WTC11 (cell line): ENCODE results near the gene MEF2D. TPM values are rescaled to one million over a fixed set of nuclear protein-coding genes. Genes with fewer than 3 reads are reported as not detected.

Source experiments
- ATAC-seq: fragments of 200-7000 bp; cut with Tn5 transposase; 2 replicates; pipeline ENCODE4 v1.10.0; 2021; ENCODE audit warnings: mild to moderate bottlenecking, moderate library complexity
- CTCF ChIA-PET: fragments of 300-600 bp; sonication (Branson Sonifier 250); formaldehyde crosslinking; loops from one replicate; lab custom pipeline; 2021; ENCODE audit warnings: antibody characterized with exemption; lab: Charles Lee
- POLR2A ChIA-PET: fragments of 350-600 bp; sonication (Branson Sonifier 250); formaldehyde crosslinking; loops from one replicate; lab custom pipeline; 2021; ENCODE audit warnings: antibody characterized with exemption; lab: Charles Lee
- DNase-seq: peaks from one replicate; pipeline ENCODE4 v3.0.0; 2021; ENCODE audit warnings: low spot score
- H3K27ac Mint-ChIP-seq: 2 replicates; pipeline ENCODE4 v1.8.0; 2021; ENCODE audit warnings: mixed read lengths
- H3K27me3 Mint-ChIP-seq: 2 replicates; pipeline ENCODE4 v1.8.0; 2021; ENCODE audit warnings: low read depth, mild to moderate bottlenecking, moderate library complexity, mixed read lengths
- H3K36me3 Mint-ChIP-seq: 2 replicates; pipeline ENCODE4 v1.8.0; 2021; ENCODE audit warnings: mixed read lengths
- H3K4me1 Mint-ChIP-seq: 2 replicates; pipeline ENCODE4 v1.8.0; 2022; ENCODE audit warnings: mixed read lengths
- H3K4me3 Mint-ChIP-seq: 2 replicates; pipeline ENCODE4 v1.8.0; 2021; ENCODE audit warnings: mild to moderate bottlenecking, moderate library complexity, mixed read lengths
- H3K9me3 Mint-ChIP-seq: 2 replicates; pipeline ENCODE4 v1.8.0; 2021; ENCODE audit warnings: mixed read lengths
- CREB1 ChIP-seq: sonication (generic); formaldehyde crosslinking; IDR thresholded peaks from 2 replicates; pipeline ENCODE4 v1.8.0; 2023; ENCODE audit warnings: mild to moderate bottlenecking, missing genetic modification reagents
- ESRRA ChIP-seq: sonication (generic); formaldehyde crosslinking; IDR thresholded peaks from 2 replicates; pipeline ENCODE4 v1.8.1; 2022; ENCODE audit warnings: mild to moderate bottlenecking, missing genetic modification reagents, borderline replicate concordance
- ETV6 ChIP-seq: sonication (generic); formaldehyde crosslinking; IDR thresholded peaks from 2 replicates; pipeline ENCODE4 v1.8.1; 2022; ENCODE audit warnings: mild to moderate bottlenecking, missing genetic modification reagents
- JUN ChIP-seq: sonication (generic); formaldehyde crosslinking; IDR thresholded peaks from 2 replicates; pipeline ENCODE4 v1.8.0; 2023; ENCODE audit warnings: mild to moderate bottlenecking, missing genetic modification reagents
- MXD4 ChIP-seq: fragments of 250-450 bp; sonication (Bioruptor Pico); IDR thresholded peaks from 2 replicates; pipeline ENCODE4 v1.8.0; 2021; ENCODE audit warnings: mild to moderate bottlenecking, moderate library complexity, borderline replicate concordance
- MYBL2 ChIP-seq: sonication (generic); formaldehyde crosslinking; IDR thresholded peaks from 2 replicates; pipeline ENCODE4 v1.8.1; 2023; ENCODE audit warnings: mild to moderate bottlenecking, moderate library complexity, missing genetic modification reagents
- RELA ChIP-seq: sonication (generic); formaldehyde crosslinking; IDR thresholded peaks from 2 replicates; pipeline ENCODE4 v1.8.1; 2022; ENCODE audit warnings: missing genetic modification reagents, mild to moderate bottlenecking, borderline replicate concordance
- SP1 ChIP-seq: sonication (generic); formaldehyde crosslinking; conservative IDR thresholded peaks from 2 replicates; pipeline ENCODE4 v1.8.1; 2022; ENCODE audit warnings: missing genetic modification reagents
- TEAD4 ChIP-seq: sonication (generic); formaldehyde crosslinking; IDR thresholded peaks from 2 replicates; pipeline ENCODE4 v1.8.0; 2022; ENCODE audit warnings: mild to moderate bottlenecking, missing genetic modification reagents
- ZNF232 ChIP-seq: sonication (generic); formaldehyde crosslinking; IDR thresholded peaks from 2 replicates; pipeline ENCODE4 v1.8.0; 2022; ENCODE audit warnings: mild to moderate bottlenecking, missing genetic modification reagents
- ZNF263 ChIP-seq: sonication (generic); formaldehyde crosslinking; IDR thresholded peaks from 2 replicates; pipeline ENCODE4 v1.8.1; 2022; ENCODE audit warnings: low read depth, mild to moderate bottlenecking, moderate library complexity, missing genetic modification reagents
- ZNF416 ChIP-seq: fragments of 250-450 bp; sonication (Bioruptor Pico); IDR thresholded peaks from 2 replicates; pipeline ENCODE4 v1.9.0; 2021; ENCODE audit warnings: mild to moderate bottlenecking, inconsistent platforms
- total RNA-seq: library from RNA; stranded (reverse); gene quantifications from 3 replicates; pipeline ENCODE4 v1.2.3, GENCODE V29; 2021
- TF ChIP-seq, protein P1 (sequence below): sonication (generic); formaldehyde crosslinking; IDR thresholded peaks from 2 replicates; pipeline ENCODE4 v1.8.1; 2022; ENCODE audit warnings: mild to moderate bottlenecking, missing genetic modification reagents, moderate library complexity, borderline replicate concordance
- TF ChIP-seq, protein P2 (sequence below): fragments of 250-450 bp; sonication (Bioruptor Pico); IDR thresholded peaks from 2 replicates; pipeline ENCODE4 v1.9.0; 2021; ENCODE audit warnings: mild to moderate bottlenecking
- TF ChIP-seq, protein P3 (sequence below): sonication (generic); formaldehyde crosslinking; IDR thresholded peaks from 2 replicates; pipeline ENCODE4 v1.8.1; 2023; ENCODE audit warnings: mild to moderate bottlenecking, missing genetic modification reagents, moderate library complexity
- TF ChIP-seq, protein P4 (sequence below): sonication (generic); formaldehyde crosslinking; IDR thresholded peaks from 2 replicates; pipeline ENCODE4 v1.8.1; 2023; ENCODE audit warnings: mild to moderate bottlenecking, missing genetic modification reagents, borderline replicate concordance
- TF ChIP-seq, protein P5 (sequence below): fragments of 250-450 bp; sonication (Bioruptor Pico); conservative IDR thresholded peaks from 2 replicates; pipeline ENCODE4 v1.9.0; 2021; ENCODE audit warnings: mild to moderate bottlenecking
- TF ChIP-seq, protein P6 (sequence below): sonication (generic); formaldehyde crosslinking; conservative IDR thresholded peaks from 2 replicates; pipeline ENCODE4 v1.8.1; 2022; ENCODE audit warnings: mild to moderate bottlenecking, missing genetic modification reagents
- TF ChIP-seq, protein P7 (sequence below): fragments of 250-450 bp; sonication (Bioruptor Pico); IDR thresholded peaks from 2 replicates; pipeline ENCODE4 v2.1.2; 2022; ENCODE audit warnings: mild to moderate bottlenecking, moderate library complexity

The MEF2D gene
- total RNA-seq, 1 experiment from 2014 or later, result 24.1 TPM

DNA sequence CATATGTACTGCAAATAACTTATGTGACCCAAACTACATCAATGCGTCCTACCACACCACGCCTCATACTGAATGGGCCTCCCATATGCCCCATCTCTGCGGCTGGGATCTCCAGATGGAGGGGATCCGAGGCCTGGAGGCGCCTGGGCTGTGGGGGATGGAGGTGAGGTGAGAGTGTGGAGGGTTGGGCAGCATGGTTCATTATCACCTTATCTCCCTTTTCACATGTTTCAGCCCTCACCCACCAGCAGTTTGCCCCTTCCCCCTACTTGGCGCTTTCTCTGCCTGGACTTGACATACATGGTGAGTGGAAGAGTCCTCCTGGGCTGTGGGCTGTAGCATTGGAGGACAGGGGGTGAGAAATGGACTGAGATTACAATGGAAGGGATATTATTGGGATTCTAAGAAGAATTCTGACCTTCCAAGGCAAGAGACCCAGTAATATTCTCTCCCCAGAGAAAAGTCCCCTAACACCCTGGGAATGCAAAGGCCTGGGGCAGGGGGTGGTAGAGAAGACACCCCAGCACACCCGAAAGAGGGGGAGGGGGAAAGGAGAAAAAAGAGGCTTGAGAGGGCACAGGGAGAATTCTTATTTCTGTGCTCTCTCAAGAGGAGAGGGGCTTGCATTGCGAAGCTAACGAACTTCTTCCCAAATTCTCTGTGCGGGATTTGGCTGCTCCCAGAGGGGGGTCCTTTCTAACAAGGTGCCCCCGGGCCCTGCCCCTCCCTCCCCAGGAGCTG lies 61.4 kb downstream of the MEF2D start:
- ChIA-PET CTCF (interaction anchor here (0.6 to 5.1 kb wide), 9 partner anchors 17 to 67 kb away, joined by 3 to 133 read pairs (median 4); no protein-coding TSS in a partner anchor), POLR2A (interaction anchor here (1.4 kb wide), 1 partner anchor 20 kb away, joined by 3 read pairs; no protein-coding TSS in a partner anchor)
- peaks cover 100% of the 10 kb centered on the region for H3K27me3 Mint-ChIP-seq
- peak overlapping the region; percentile 69 for H3K4me3 Mint-ChIP-seq
- ATAC-seq (peak; percentile 38), DNase-seq (no peak)
- peaks cover 3% of the 10 kb centered on the region for H3K36me3 Mint-ChIP-seq
- TF ChIP-seq ZNF263 (CRISPR knock-in tag) (no peak), ESRRA (CRISPR knock-in tag) (no peak), SP1 (CRISPR knock-in tag) (no peak), ZNF416 (no peak), RELA (CRISPR knock-in tag) (no peak)
- TF ChIP-seq, protein P1, sequence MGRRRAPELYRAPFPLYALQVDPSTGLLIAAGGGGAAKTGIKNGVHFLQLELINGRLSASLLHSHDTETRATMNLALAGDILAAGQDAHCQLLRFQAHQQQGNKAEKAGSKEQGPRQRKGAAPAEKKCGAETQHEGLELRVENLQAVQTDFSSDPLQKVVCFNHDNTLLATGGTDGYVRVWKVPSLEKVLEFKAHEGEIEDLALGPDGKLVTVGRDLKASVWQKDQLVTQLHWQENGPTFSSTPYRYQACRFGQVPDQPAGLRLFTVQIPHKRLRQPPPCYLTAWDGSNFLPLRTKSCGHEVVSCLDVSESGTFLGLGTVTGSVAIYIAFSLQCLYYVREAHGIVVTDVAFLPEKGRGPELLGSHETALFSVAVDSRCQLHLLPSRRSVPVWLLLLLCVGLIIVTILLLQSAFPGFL (CRISPR knock-in tag), result no peak
- TF ChIP-seq, protein P2, sequence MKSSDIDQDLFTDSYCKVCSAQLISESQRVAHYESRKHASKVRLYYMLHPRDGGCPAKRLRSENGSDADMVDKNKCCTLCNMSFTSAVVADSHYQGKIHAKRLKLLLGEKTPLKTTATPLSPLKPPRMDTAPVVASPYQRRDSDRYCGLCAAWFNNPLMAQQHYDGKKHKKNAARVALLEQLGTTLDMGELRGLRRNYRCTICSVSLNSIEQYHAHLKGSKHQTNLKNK (CRISPR knock-in tag), result no peak
- TF ChIP-seq, protein P3, sequence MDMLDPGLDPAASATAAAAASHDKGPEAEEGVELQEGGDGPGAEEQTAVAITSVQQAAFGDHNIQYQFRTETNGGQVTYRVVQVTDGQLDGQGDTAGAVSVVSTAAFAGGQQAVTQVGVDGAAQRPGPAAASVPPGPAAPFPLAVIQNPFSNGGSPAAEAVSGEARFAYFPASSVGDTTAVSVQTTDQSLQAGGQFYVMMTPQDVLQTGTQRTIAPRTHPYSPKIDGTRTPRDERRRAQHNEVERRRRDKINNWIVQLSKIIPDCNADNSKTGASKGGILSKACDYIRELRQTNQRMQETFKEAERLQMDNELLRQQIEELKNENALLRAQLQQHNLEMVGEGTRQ (CRISPR knock-in tag), result no peak
- TF ChIP-seq, protein P4, sequence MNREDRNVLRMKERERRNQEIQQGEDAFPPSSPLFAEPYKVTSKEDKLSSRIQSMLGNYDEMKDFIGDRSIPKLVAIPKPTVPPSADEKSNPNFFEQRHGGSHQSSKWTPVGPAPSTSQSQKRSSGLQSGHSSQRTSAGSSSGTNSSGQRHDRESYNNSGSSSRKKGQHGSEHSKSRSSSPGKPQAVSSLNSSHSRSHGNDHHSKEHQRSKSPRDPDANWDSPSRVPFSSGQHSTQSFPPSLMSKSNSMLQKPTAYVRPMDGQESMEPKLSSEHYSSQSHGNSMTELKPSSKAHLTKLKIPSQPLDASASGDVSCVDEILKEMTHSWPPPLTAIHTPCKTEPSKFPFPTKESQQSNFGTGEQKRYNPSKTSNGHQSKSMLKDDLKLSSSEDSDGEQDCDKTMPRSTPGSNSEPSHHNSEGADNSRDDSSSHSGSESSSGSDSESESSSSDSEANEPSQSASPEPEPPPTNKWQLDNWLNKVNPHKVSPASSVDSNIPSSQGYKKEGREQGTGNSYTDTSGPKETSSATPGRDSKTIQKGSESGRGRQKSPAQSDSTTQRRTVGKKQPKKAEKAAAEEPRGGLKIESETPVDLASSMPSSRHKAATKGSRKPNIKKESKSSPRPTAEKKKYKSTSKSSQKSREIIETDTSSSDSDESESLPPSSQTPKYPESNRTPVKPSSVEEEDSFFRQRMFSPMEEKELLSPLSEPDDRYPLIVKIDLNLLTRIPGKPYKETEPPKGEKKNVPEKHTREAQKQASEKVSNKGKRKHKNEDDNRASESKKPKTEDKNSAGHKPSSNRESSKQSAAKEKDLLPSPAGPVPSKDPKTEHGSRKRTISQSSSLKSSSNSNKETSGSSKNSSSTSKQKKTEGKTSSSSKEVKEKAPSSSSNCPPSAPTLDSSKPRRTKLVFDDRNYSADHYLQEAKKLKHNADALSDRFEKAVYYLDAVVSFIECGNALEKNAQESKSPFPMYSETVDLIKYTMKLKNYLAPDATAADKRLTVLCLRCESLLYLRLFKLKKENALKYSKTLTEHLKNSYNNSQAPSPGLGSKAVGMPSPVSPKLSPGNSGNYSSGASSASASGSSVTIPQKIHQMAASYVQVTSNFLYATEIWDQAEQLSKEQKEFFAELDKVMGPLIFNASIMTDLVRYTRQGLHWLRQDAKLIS (CRISPR knock-in tag), result no peak
- TF ChIP-seq, protein P5, sequence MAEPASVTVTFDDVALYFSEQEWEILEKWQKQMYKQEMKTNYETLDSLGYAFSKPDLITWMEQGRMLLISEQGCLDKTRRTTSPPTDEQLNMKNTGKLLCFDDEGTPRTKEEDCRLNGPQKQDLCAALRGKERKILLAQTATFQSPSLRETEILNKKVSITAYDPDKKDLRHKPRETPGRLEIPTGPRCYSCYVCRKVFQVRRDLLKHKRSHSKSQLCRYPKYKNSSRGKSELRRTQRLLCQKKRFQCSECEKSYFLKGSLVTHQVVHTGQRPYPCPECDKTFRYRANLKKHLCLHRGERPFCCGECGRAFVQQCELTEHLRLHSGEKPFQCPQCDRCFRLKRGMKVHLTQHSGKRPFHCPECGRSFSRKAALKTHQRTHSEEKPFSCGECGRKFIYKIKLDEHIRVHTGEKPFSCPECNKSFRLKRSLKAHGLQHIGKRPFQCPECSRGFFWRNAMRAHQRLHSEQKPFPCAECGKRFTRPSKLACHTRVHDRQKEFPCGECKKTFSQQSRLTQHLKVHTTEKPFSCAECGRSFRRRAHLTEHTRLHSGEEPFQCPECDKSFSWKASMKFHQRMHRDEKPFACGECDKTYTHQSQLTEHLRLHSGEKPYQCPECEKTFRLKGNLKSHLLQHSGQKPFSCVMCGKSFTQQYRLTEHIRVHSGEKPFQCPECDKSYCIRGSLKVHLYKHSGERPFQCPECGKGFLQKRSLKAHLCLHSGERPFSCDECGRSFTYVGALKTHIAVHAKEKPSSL (CRISPR knock-in tag), result no peak
- H3K9me3 Mint-ChIP-seq, result no peaks in the 10 kb centered on the region
- no peak overlapping the region for H3K27ac Mint-ChIP-seq
- H3K4me1 Mint-ChIP-seq, result peaks cover 48% of the 10 kb centered on the region

DNA sequence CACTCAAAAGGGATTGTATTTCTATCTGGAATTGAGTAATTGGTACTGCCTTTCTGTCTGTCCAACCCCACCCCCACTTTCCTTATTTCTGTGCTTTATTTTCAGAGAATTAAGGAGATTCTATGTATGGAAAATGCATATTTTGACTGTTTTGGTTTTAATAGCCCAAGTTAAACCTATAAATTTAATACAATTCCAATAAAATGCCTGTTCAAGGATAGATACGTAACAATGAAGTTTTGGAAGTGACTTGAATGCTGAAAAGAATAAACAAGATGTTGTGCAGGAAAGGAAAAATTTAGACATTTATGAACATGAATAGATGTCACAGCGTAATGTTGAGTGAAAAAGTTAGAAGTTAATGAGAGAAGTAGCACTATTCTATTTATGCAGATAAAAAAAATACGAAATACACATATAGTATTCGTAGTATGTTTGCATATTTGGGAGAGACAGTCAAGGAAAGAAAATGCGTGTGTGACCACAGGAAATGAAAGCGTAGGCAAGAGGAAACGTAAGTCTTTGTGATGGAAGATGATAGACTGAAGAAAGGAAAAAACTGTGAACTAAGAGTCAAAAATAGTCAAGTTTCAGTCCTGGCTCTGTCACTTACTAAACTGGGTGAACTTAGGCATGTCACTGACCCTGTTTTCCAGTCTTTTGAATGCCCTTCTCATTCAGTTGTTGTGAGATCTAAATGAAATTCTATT lies 62.1 kb downstream of the MEF2D start:
- TF ChIP-seq, protein P6, sequence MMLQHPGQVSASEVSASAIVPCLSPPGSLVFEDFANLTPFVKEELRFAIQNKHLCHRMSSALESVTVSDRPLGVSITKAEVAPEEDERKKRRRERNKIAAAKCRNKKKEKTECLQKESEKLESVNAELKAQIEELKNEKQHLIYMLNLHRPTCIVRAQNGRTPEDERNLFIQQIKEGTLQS (CRISPR knock-in tag), result no peak
- no peak for TF ChIP-seq ZNF232 (CRISPR knock-in tag)
- no peak for TF ChIP-seq MXD4 (CRISPR knock-in tag)
- no peak for TF ChIP-seq ETV6 (CRISPR knock-in tag)
- TF ChIP-seq TEAD4 (CRISPR knock-in tag), result no peak
- no peak for TF ChIP-seq JUN (CRISPR knock-in tag)
- TF ChIP-seq ZNF263 (CRISPR knock-in tag), result no peak
- no peak for TF ChIP-seq MYBL2
- no peak for TF ChIP-seq CREB1 (CRISPR knock-in tag)
- TF ChIP-seq, protein P7, sequence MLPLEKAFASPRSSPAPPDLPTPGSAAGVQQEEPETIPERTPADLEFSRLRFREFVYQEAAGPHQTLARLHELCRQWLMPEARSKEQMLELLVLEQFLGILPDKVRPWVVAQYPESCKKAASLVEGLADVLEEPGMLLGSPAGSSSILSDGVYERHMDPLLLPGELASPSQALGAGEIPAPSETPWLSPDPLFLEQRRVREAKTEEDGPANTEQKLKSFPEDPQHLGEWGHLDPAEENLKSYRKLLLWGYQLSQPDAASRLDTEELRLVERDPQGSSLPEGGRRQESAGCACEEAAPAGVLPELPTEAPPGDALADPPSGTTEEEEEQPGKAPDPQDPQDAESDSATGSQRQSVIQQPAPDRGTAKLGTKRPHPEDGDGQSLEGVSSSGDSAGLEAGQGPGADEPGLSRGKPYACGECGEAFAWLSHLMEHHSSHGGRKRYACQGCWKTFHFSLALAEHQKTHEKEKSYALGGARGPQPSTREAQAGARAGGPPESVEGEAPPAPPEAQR, result no peak
- TF ChIP-seq, protein P5 (CRISPR knock-in tag), result no peak
- DNase-seq, result no peak
- Mint-ChIP-seq H3K4me1 (peaks cover 49% of the 10 kb centered on the region), H3K36me3 (peaks cover 3% of the 10 kb centered on the region), H3K4me3 (no peak overlapping the region), H3K27ac (no peak overlapping the region), H3K9me3 (no peaks in the 10 kb centered on the region), H3K27me3 (peaks cover 100% of the 10 kb centered on the region)
- ChIA-PET POLR2A (no interaction called here), CTCF (no interaction called here)
- ATAC-seq, result no peak
